Tibial nerve (tissue), 4 donors: ENCODE data around the gene PLP2. TPM values are rescaled to one million over a fixed set of nuclear protein-coding genes. Genes with fewer than 3 reads are reported as not detected.

ENCODE experiments used
- DNase-seq, 2 donors: peaks; one replicate each; pipeline ENCODE4 v3.0.0-alpha.2; 2019; ENCODE audit warnings: low spot score in 2 of 2
- H3K27ac ChIP-seq, 4 donors: fragments of 200-600 bp; sonication (generic) in 3 of 4; one replicate each; pipeline ENCODE4 v1.5.1; 2017 to 2019; ENCODE audit warnings: mild to moderate bottlenecking in 1 of 4
- H3K27me3 ChIP-seq, 2 donors: fragments of 200-600 bp; sonication (generic) in 1 of 2; one replicate each; pipeline versions ENCODE4 v1.5.1 to v1.6.0; 2017 to 2019
- H3K36me3 ChIP-seq, 3 donors: fragments of 200-600 bp; sonication (generic); one replicate each; pipeline ENCODE4 v1.5.1; 2018 to 2019
- H3K4me1 ChIP-seq, 4 donors: fragments of 200-600 bp; sonication (generic) in 3 of 4; one replicate each; pipeline ENCODE4 v1.5.1; 2017 to 2019
- H3K4me3 ChIP-seq, 4 donors: fragments of 200-600 bp; sonication (generic) in 3 of 4; one replicate each; pipeline ENCODE4 v1.5.1; 2017 to 2019; ENCODE audit warnings: mild to moderate bottlenecking in 1 of 4, moderate library complexity in 1 of 4
- H3K9me3 ChIP-seq, 4 donors: fragments of 200-600 bp; sonication (generic) in 3 of 4; one replicate each; pipeline ENCODE4 v1.5.1; 2017 to 2019
- CTCF ChIP-seq, 5 experiments: fragments of 200-600 bp in 3 of 5; fragments of 450-650 bp in 2 of 5; sonication (generic) in 3 of 5; IDR thresholded peaks; one replicate each; pipeline ENCODE4 v1.5.1; 2016 to 2019; ENCODE audit warnings: antibody characterized with exemption in 5 of 5, mild to moderate bottlenecking in 3 of 5, moderate library complexity in 2 of 5
- EP300 ChIP-seq, 2 donors: sonication (generic); formaldehyde crosslinking; IDR thresholded peaks; one replicate each; pipeline ENCODE4 v1.6.1; 2017; ENCODE audit warnings: antibody characterized with exemption in 2 of 2, mild to moderate bottlenecking in 1 of 2
- POLR2A ChIP-seq, 2 donors: fragments of 450-650 bp; IDR thresholded peaks; one replicate each; pipeline ENCODE4 v1.6.1; 2017; ENCODE audit warnings: antibody characterized with exemption in 2 of 2, mild to moderate bottlenecking in 2 of 2, moderate library complexity in 2 of 2
- WGBS, 2 donors: methylation state at CpG; one replicate each; pipeline ENCODE4 v1.1.5; 2018; 5-methylcytosine and 5-hydroxymethylcytosine counted together
- total RNA-seq, 4 donors: library from RNA; depleted of rRNA; stranded (reverse); fragments of >200 nt; gene quantifications; one replicate each; pipeline ENCODE4 v1.1.0, GENCODE V29; 2016

Gene PLP2
- total RNA-seq, 4 donors from 2014 or later: 22.0 to 34.7 (median 31.5) TPM

GRCh38 chrX:49161632-49162031 is 10.1 kb upstream of the PLP2 start:
- no peaks in the 10 kb centered on the region for H3K27me3 ChIP-seq
- no peak overlapping the region for H3K27ac ChIP-seq
- H3K9me3 ChIP-seq: no peaks in the 10 kb centered on the region
- TF ChIP-seq POLR2A (IDR thresholded peaks at IDR 0.05) (no peak), EP300 (IDR thresholded peaks at IDR 0.05) (no peak), CTCF (IDR thresholded peaks at IDR 0.05) (no peak)
- 92 to 97% methylated on average over 5 of the region's 5 CpGs for WGBS, 2 donors
- H3K4me3 ChIP-seq: no peak overlapping the region
- peaks cover 0 to 10% (median 0%) of the 10 kb centered on the region in 4 donors for H3K4me1 ChIP-seq
- H3K36me3 ChIP-seq: no peaks in the 10 kb centered on the region
- no peak for DNase-seq

- peaks cover 0 to 15% (median 0%) of the 10 kb centered on the region in 4 donors for H3K4me1 ChIP-seq
- H3K27me3 ChIP-seq: no peaks in the 10 kb centered on the region
- DNase-seq: no peak
- peak within 1 kb of the TSS; percentile 22 to 53 (median 38) for H3K4me3 ChIP-seq
- TF ChIP-seq EP300 (IDR thresholded peaks at IDR 0.05): no peak
- no peak for TF ChIP-seq POLR2A (IDR thresholded peaks at IDR 0.05)
- no peak for TF ChIP-seq CTCF (IDR thresholded peaks at IDR 0.05)
- WGBS, 2 donors: 47 to 67% methylated on average over 19 to 26 of the region's 28 CpGs
- H3K27ac ChIP-seq: peak within 1 kb of the TSS; percentile 72 to 92 (median 89)
- H3K9me3 ChIP-seq: no peaks in the 10 kb centered on the region
- no peaks in the 10 kb centered on the region for H3K36me3 ChIP-seq
Observed at GRCh38 chrX:49162620-49163019, 9.1 kb upstream of the PLP2 start, which contains the start of gene MAGIX. TSS of gene MAGIX (plus strand) at chrX:49162758. CDS start at chrX:49162890, 132 bp downstream.

- peak; percentile 83 to 90 for DNase-seq
- H3K9me3 ChIP-seq: no peaks in the 10 kb centered on the region
- peaks cover 0 to 20% (median 0%) of the 10 kb centered on the region in 4 donors for H3K4me1 ChIP-seq
- H3K27me3 ChIP-seq: no peaks in the 10 kb centered on the region
- no peaks in the 10 kb centered on the region for H3K36me3 ChIP-seq
- TF ChIP-seq POLR2A (IDR thresholded peaks at IDR 0.05): peak; percentile 52 to 77
- TF ChIP-seq CTCF (IDR thresholded peaks at IDR 0.05): peak; percentile 82 to 97 (median 90)
- peak in 1 of 2 donors; percentile 60 for TF ChIP-seq EP300 (IDR thresholded peaks at IDR 0.05)
- 1 to 56% methylated on average over 23 to 35 of the region's 69 CpGs for WGBS, 2 donors
- H3K4me3 ChIP-seq: peak overlapping the region; percentile 22 to 53 (median 38)
- peak overlapping the region; percentile 72 to 92 (median 89) for H3K27ac ChIP-seq
Observed at GRCh38 chrX:49163555-49164419, 7.9 kb upstream of the PLP2 start.

- no peaks in the 10 kb centered on the region for H3K27me3 ChIP-seq
- H3K4me1 ChIP-seq: peaks cover 0 to 20% (median 0%) of the 10 kb centered on the region in 4 donors
- DNase-seq: no peak
- H3K9me3 ChIP-seq: no peaks in the 10 kb centered on the region
- 84 to 86% methylated on average over 25 to 31 of the region's 31 CpGs for whole genome bisulfite sequencing, 2 donors
- H3K4me3 ChIP-seq: no peak overlapping the region
- no peak for TF ChIP-seq CTCF (IDR thresholded peaks at IDR 0.05)
- TF ChIP-seq EP300 (IDR thresholded peaks at IDR 0.05): no peak
- no peak for TF ChIP-seq POLR2A (IDR thresholded peaks at IDR 0.05)
- peak overlapping the region; percentile 72 to 92 (median 89) for H3K27ac ChIP-seq
- H3K36me3 ChIP-seq: no peaks in the 10 kb centered on the region
Observed at GRCh38 chrX:49164589-49165360, 6.9 kb upstream of the PLP2 start.
